Effector CD8-positive, alpha-beta T cell (primary cell): ENCODE data around the gene CARD8.
"Not testable (repeated sequence)": the region's sequence is repeated elsewhere in the genome, so short reads cannot be mapped to it uniquely, and the experiment has no call there.

Experiments
- DNase-seq: peaks from one replicate; lab custom pipeline; 2025; lab: John Stamatoyannopoulos, UW
- total RNA-seq, 4 experiments: gene quantifications; one replicate each; lab custom pipeline; 2026; lab: John Stamatoyannopoulos, UW

Gene CARD8
- total RNA-seq: 137 to 362 (median 257) reads per million in 4 experiments

DNA sequence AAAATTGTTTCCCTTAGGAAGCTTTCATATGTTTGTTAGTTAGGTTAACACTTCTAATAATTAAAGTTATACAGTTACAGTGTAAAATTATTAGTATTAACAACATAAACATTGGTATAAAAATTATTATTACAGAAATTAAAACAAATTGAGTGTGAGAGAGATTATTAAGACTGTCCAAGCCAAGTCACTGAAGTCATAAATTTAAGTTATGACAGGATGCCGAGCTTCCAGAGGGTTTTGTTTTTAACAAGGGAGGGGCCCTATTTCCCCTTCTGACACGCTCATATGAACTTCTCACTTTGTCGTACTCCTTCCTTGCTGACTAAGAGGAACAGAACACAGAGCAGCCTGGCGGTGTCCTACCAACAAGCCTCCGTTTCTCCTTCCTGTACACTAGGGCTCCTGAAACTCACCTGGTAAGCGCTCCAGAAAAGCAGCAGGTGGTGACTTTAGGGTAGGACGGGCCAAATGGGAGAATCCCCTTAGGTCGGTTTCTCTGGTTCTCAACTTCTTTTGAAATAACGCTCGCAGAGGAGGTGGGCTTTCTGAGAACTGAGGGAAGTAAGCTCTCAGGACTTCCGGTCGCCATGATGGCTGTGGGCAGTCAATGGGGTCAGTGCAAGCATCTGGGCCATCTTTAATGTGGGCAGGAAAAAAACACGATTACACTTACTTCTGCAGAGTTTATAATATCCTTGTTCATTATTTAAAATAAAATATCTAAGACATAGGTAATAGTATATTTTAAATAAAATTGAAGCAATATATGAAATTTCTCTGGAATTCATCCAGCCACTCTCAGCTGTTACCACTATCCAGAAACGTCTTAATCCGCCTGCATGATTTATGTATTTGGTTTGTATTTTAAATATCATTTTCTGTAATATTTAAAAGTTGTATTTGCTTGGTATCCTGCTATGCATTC lies at the start of gene CARD8:
Gene CARD8 (minus strand): TSS at position 537 of the 928 bp plus-strand sequence. CDS start 14,892 bp downstream, outside the sequence.
- DNase-seq: peak; percentile 64

- no peak for DNase-seq
These were observed 48.2 kb upstream of the CARD8 start for GRCh38 chr19:48303866-48304265.

GRCh38 chr19:48303367-48303766 lies 47.7 kb upstream of the CARD8 start:
- DNase-seq: no peak

DNA sequence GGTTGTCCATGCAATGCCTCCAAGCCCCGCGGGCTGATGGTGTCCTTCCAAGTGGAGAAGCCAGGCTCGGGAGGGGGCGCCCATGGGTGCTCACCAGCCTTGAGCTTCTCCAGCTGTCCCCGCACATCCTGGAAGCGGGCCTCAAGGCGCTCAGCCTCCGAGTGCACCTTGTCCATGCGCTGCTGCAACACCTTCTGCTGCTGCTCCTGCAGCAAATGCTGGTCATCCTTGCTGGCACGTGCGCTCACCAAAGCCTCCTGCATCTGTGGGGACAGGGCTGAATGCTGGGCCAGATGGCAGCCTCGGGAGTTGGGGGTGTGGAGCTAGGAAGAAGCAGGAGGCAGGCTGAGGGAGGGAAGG lies 46.9 kb upstream of the CARD8 start:
- DNase-seq: no peak

DNA sequence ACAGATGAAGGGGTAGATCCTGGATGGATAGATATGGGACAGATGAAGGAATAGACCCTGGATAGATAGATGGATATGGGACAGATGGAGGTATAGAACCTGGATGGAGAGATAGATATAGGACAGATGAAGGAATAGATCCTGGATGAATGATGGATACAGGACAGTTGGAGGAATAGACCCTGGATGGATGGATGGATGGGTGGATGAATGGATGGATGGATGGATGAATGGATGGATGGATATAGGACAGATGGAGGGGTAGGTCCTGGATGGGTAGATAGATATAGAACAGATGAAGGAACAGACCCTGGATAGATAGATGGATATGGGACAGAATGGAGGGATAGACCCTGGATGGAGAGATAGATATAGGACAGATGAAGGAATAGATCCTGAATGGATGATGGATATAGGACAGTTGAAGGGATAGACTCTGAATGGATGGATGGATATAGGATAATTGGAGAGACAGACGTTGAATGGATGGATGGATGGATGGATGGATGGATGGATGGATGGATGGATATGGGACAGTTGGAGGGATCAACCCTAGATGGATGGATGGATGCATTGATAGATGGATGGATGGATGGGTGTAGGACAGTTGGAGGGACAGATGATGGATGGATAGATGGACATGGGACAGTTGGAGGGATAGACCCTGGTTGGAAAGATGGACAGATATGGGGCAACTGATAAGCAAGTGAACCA lies 46.3 kb upstream of the CARD8 start:
- DNase-seq: no peak

DNA sequence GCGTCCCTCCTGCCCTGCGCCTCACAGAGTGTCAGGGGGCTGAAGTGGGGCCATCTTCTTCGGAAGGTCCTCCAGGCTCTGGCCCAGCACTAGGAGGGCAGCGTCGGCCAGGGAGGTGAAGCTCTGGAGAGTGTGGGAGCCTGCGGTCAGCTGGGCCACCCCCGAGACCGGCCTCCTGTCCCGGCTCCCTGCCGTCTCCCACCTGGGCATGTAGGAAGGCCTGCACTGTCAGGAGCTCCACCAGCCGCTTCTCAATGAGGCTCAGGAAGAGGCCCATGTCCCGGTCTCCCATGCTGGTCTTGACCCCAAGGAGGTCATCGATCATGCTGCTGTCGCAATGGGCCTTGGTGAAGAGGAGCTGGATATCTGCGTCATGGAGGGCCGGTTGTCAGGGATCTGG lies 42.3 kb upstream of the CARD8 start:
- no peak for DNase-seq

- no peak for DNase-seq
These were observed 41.4 kb upstream of the CARD8 start for GRCh38 chr19:48296963-48297734.

- DNase-seq: no peak
These were observed 39.7 kb upstream of the CARD8 start for GRCh38 chr19:48295458-48295857.

DNA sequence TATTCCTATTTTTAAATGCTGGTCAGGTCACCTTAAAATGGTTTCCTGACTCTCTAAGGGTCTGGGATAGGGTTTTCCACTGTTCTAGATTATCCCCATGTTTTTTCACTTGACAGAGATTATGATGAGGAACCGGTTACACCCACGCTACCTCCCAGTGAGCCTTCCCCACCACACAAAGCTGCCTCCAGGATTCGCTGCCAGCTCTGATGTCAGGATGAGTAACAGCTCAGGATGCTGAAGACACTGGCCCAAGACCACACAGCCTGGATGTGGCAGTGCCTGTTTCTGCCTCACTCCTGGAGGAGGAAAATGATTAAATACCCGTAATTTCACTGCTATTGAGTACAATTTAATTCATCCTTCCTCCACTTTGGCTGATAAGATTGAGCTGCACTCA lies 37.1 kb upstream of the CARD8 start:
- no peak for DNase-seq

GRCh38 chr19:48291489-48291815 lies 35.7 kb upstream of the CARD8 start:
- not testable (repeated sequence) for DNase-seq

GRCh38 chr19:48290771-48291488 lies 35.2 kb upstream of the CARD8 start:
- DNase-seq: peak; percentile 57

DNA sequence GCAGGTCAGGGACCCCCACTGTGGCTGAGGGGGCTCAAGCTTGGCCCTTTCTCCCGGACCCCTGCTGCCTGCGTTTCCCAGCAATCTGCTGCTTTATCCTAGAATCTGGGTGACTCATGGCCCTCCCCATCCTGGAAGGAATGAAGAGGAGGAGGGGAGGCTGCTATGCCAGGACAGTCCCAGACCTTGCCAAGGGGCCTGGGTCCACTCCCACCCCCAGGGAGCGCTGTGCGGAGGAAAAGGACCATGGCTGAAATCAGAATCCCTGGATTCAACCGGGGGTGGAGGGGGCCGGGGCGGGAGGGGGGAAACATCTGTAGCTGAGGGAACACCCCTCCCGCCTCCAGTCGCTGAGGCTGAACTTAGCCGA lies 34.7 kb upstream of the CARD8 start:
- no peak for DNase-seq

DNA sequence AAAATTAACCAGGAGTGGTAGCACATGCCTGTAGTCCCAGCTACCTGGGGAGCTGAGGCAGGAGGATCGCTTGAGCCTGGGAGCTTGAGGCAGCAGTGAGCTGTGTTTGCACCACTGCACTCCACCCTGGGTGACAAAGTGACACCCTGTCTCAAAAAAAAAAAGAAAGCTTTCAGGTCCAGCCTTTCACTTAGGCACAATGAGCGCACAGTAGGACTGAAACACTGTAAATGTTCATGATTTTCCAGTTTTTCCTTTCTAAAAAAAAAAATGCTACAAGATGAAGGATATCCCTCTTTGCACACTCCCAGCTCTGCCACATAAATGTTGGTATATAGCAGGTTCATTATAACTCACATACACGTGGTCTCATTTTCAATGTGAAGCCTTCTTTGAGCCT lies 32.0 kb upstream of the CARD8 start:
- no peak for DNase-seq

- DNase-seq: no peak
These were observed 29.2 kb upstream of the CARD8 start for GRCh38 chr19:48284896-48285295.

- DNase-seq: no peak
These were observed 28.2 kb upstream of the CARD8 start for GRCh38 chr19:48283908-48284307.

- no peak for DNase-seq
These were observed 24.0 kb upstream of the CARD8 start for GRCh38 chr19:48279747-48280146.

- no peak for DNase-seq
These were observed 19.2 kb upstream of the CARD8 start for GRCh38 chr19:48274938-48275337.

- DNase-seq: no peak
These were observed 18.5 kb upstream of the CARD8 start for GRCh38 chr19:48274173-48274572.

GRCh38 chr19:48271531-48272151 lies 15.9 kb upstream of the CARD8 start:
- DNase-seq: no peak

- DNase-seq: not testable (repeated sequence)
These were observed 13.9 kb upstream of the CARD8 start for GRCh38 chr19:48269617-48270026.

- DNase-seq: not testable (repeated sequence)
These were observed 9.6 kb upstream of the CARD8 start for GRCh38 chr19:48265326-48265725.
